Endothelial cell of umbilical vein (primary cell): Measurements from ENCODE around the gene SLC5A11. TPM values are rescaled to one million over a fixed set of nuclear protein-coding genes. Genes with fewer than 3 reads are reported as not detected.

Experiments
- BruUV-seq: library from RNA; stranded (reverse); fragments of 400-500 nt; replicated peaks from 2 replicates; lab custom pipeline; 2021; lab: Mats Ljungman, UMichigan
- CTCF ChIA-PET: fragments of 300-600, 350-600 bp; sonication (Branson Sonifier 250); formaldehyde crosslinking; loops from one replicate; lab custom pipeline; 2021; ENCODE audit warnings: antibody characterized with exemption, inconsistent platforms; lab: Charles Lee
- POLR2A ChIA-PET: fragments of 300-600, 350-600 bp; sonication (Branson Sonifier 250); formaldehyde crosslinking; loops from one replicate; lab custom pipeline; 2021; ENCODE audit warnings: antibody characterized with exemption, inconsistent platforms; lab: Charles Lee
- DNase-seq: peaks from one replicate; pipeline ENCODE4 v3.0.0-alpha.2; 2011; ENCODE audit warnings: low read depth, low spot score
- FAIRE-seq: peaks from 2 replicates; lab custom pipeline; 2011; peaks lifted over from hg19 to GRCh38; lab: Jason Lieb, UNC
- H2AFZ ChIP-seq: 2 replicates; pipeline ENCODE4 v1.6.0; 2012; ENCODE audit warnings: low read depth, low read length, control low read depth, inconsistent platforms
- H3K27ac ChIP-seq: 2 replicates; pipeline ENCODE4 v1.5.1; 2011; ENCODE audit warnings: low read depth, mild to moderate bottlenecking, control low read depth, low read length, moderate library complexity; ENCODE audit not compliant: insufficient read depth
- H3K27me3 ChIP-seq, 2 experiments: 2 replicates each; pipeline versions ENCODE4 v1.6.0 to v1.6.1; 2011; ENCODE audit warnings: low read length in 2 of 2, mixed read lengths in 1 of 2; ENCODE audit not compliant: control insufficient read depth in 2 of 2, insufficient read depth in 2 of 2
- H3K36me3 ChIP-seq, 2 experiments: 2 replicates in 1 of 2; 3 replicates in 1 of 2; pipeline ENCODE4 v1.5.1; 2011; ENCODE audit warnings: low read length in 2 of 2, mild to moderate bottlenecking in 1 of 2, moderate library complexity in 1 of 2; ENCODE audit not compliant: control insufficient read depth in 2 of 2, insufficient read depth in 2 of 2; ENCODE audit errors: extremely low read depth in 1 of 2
- H3K4me1 ChIP-seq: 3 replicates; pipeline ENCODE4 v1.5.1; 2011; ENCODE audit warnings: mild to moderate bottlenecking, low read length; ENCODE audit not compliant: control insufficient read depth, insufficient read depth; ENCODE audit errors: extremely low read depth
- H3K4me2 ChIP-seq: 2 replicates; pipeline ENCODE4 v1.6.1; 2011; ENCODE audit warnings: low read length, control low read depth, mixed read lengths; ENCODE audit not compliant: insufficient read depth
- H3K4me3 ChIP-seq, 3 experiments: fragments of 200-600 bp in 1 of 3; sonication (generic), shearing (Covaris generic) in 1 of 3; replicated peaks in 1 of 3; 2 replicates each; pipeline ENCODE4 v1.5.1; 2011 to 2016; ENCODE audit warnings: control low read depth in 3 of 3, low read length in 3 of 3, mild to moderate bottlenecking in 2 of 3, inconsistent platforms in 1 of 3, low read depth in 1 of 3, moderate library complexity in 1 of 3; ENCODE audit not compliant: insufficient read depth in 1 of 3
- H3K79me2 ChIP-seq: 2 replicates; pipeline ENCODE4 v1.6.0; 2012; ENCODE audit warnings: low read length, inconsistent platforms; ENCODE audit not compliant: control insufficient read depth, insufficient read depth
- H3K9ac ChIP-seq: replicated peaks from 2 replicates; pipeline ENCODE3; 2011; ENCODE audit warnings: low read length, control low read depth; ENCODE audit not compliant: insufficient read depth; ENCODE audit errors: extremely low read depth
- H3K9me1 ChIP-seq: replicated peaks from 3 replicates; pipeline ENCODE4 v1.6.0; 2011; ENCODE audit warnings: mild to moderate bottlenecking, low read length; ENCODE audit not compliant: control insufficient read depth, insufficient read depth; ENCODE audit errors: extremely low read depth
- H3K9me3 ChIP-seq: replicated peaks from 2 replicates; pipeline ENCODE4 v1.5.1; 2012; ENCODE audit warnings: low read length, inconsistent platforms; ENCODE audit not compliant: control insufficient read depth, insufficient read depth
- H4K20me1 ChIP-seq: replicated peaks from 2 replicates; pipeline ENCODE3; 2011; ENCODE audit warnings: mild to moderate bottlenecking, low read length; ENCODE audit not compliant: control insufficient read depth, insufficient read depth; ENCODE audit errors: extremely low read depth
- EZH2 ChIP-seq: IDR thresholded peaks from 2 replicates; pipeline ENCODE4 v1.6.1; 2012; ENCODE audit warnings: borderline replicate concordance, low read depth, mild to moderate bottlenecking, moderate library complexity, low read length, inconsistent platforms; ENCODE audit not compliant: severe bottlenecking
- GATA2 ChIP-seq: IDR thresholded peaks from 2 replicates; pipeline ENCODE4 v1.7.0; 2011; ENCODE audit warnings: low read depth, mild to moderate bottlenecking, moderate library complexity, mixed read lengths, low read length; ENCODE audit not compliant: insufficient read length, insufficient read depth
- JUN ChIP-seq: IDR thresholded peaks from 2 replicates; pipeline ENCODE4 v1.6.1; 2011; ENCODE audit warnings: borderline replicate concordance, low read depth; ENCODE audit not compliant: insufficient read length, insufficient read depth
- MYC ChIP-seq: IDR thresholded peaks from one replicate; pipeline ENCODE4 v1.6.1; 2011; ENCODE audit warnings: mild to moderate bottlenecking, low read depth, low read length
- POLR2A ChIP-seq: IDR thresholded peaks from 2 replicates; pipeline ENCODE4 v1.6.1; 2012; ENCODE audit warnings: low read depth, mild to moderate bottlenecking, control low read depth, low read length
- POLR2AphosphoS5 ChIP-seq: IDR thresholded peaks from 2 replicates; pipeline ENCODE4 v1.6.1; 2012; ENCODE audit warnings: low read depth, mild to moderate bottlenecking, control low read depth, low read length, moderate library complexity; ENCODE audit not compliant: insufficient read depth
- dilution Hi-C: fragments of 300-500 bp; cut with MboI; formaldehyde crosslinking; loops from one replicate; pipeline ENCODE4 v1.15.0; 2019; ENCODE audit warnings: low sequenced_read_pairs; ENCODE audit not compliant: extremely low pct_ligation_motif_present
- intact Hi-C: fragments of 100-400 bp; cut with micrococcal nuclease; formaldehyde crosslinking; loops from one replicate; pipeline ENCODE4 v1.10.0; 2022
- polyA plus RNA-seq, 4 experiments: library from polyadenylated mRNA; depleted of rRNA in 3 of 4; stranded (reverse) in 3 of 4; unstranded in 1 of 4; fragments of >200 nt; gene quantifications; 2 replicates each; pipeline versions ENCODE4 v1.2.1 to v1.2.3, GENCODE V29; 2011 to 2012; ENCODE audit warnings: missing spikeins in 1 of 4
- total RNA-seq: library from RNA; stranded (reverse); gene quantifications from 2 replicates; pipeline ENCODE4 v1.2.3, GENCODE V29; 2021
- TF ChIP-seq, protein P1 (sequence below): IDR thresholded peaks from 2 replicates; pipeline ENCODE4 v1.6.1; 2011; ENCODE audit not compliant: insufficient read depth, insufficient read length
- TF ChIP-seq, protein P2 (sequence below), 2 donors: IDR thresholded peaks; 1 replicate in 1 of 2; 2 replicates in 1 of 2; pipeline ENCODE4 v1.5.1; 2011; ENCODE audit warnings: low read length in 2 of 2, mild to moderate bottlenecking in 2 of 2, moderate library complexity in 2 of 2, control low read depth in 1 of 2, inconsistent platforms in 1 of 2, low read depth in 1 of 2; ENCODE audit not compliant: insufficient read depth in 1 of 2; ENCODE audit errors: extremely low read depth in 1 of 2

The SLC5A11 gene
- total and polyA plus RNA-seq, 2 donors (not counting 3 experiments of a cell fraction or from before 2014, with no cell fraction given) = 0.12 TPM; not detected in 1

DNA sequence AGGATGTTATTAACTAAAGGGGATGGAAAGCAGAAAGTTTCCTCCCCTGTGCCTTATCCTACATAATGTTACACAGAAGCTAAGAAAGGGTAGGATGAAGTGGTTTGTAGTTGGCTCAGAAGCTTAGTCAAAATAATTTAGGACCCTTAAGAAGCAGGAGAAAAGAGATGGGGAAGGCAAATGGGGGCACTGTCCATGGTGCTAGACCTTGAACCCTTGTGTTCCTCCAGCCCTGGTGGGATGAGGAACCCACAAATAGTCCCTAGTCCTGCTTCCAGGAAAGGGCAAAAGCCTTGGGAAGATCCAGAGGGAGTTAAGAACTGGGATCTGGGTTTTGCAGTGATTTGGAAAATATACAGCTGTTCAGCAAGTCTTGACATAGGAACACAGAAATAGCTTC is 54.5 kb downstream of the SLC5A11 start:
- no peaks in the 10 kb centered on the region for H3K4me1 ChIP-seq
- no peaks in the 10 kb centered on the region for H3K9me1 ChIP-seq
- intact Hi-C loops (no loop called here), dilution Hi-C loops (no loop called here)
- H3K79me2 ChIP-seq = no peaks in the 10 kb centered on the region
- FAIRE-seq = no peak
- H3K36me3 ChIP-seq = no peaks in the 10 kb centered on the region
- no peak overlapping the region for H3K4me2 ChIP-seq
- TF ChIP-seq JUN = no peak
- TF ChIP-seq, protein P1, sequence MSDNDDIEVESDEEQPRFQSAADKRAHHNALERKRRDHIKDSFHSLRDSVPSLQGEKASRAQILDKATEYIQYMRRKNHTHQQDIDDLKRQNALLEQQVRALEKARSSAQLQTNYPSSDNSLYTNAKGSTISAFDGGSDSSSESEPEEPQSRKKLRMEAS = no peak
- no peak for TF ChIP-seq MYC
- no peak for TF ChIP-seq POLR2AphosphoS5
- TF ChIP-seq, protein P2, sequence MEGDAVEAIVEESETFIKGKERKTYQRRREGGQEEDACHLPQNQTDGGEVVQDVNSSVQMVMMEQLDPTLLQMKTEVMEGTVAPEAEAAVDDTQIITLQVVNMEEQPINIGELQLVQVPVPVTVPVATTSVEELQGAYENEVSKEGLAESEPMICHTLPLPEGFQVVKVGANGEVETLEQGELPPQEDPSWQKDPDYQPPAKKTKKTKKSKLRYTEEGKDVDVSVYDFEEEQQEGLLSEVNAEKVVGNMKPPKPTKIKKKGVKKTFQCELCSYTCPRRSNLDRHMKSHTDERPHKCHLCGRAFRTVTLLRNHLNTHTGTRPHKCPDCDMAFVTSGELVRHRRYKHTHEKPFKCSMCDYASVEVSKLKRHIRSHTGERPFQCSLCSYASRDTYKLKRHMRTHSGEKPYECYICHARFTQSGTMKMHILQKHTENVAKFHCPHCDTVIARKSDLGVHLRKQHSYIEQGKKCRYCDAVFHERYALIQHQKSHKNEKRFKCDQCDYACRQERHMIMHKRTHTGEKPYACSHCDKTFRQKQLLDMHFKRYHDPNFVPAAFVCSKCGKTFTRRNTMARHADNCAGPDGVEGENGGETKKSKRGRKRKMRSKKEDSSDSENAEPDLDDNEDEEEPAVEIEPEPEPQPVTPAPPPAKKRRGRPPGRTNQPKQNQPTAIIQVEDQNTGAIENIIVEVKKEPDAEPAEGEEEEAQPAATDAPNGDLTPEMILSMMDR (IDR thresholded peaks at IDR 0.05; ENCODE audit: extremely low read depth in 1 of 2, insufficient read depth in 1 of 2, low read depth in 1 of 2, low read length in 2 of 2) = no peak
- no peak for TF ChIP-seq EZH2
- TF ChIP-seq POLR2A = no peak
- no peak for TF ChIP-seq GATA2
- ChIA-PET POLR2A (no interaction called here), CTCF (interaction anchor here (0.5 kb wide), 1 partner anchor 14 kb away, joined by 3 read pairs; no protein-coding TSS in a partner anchor)
- no peak overlapping the region for H2AFZ ChIP-seq
- H3K27me3 ChIP-seq = no peaks in the 10 kb centered on the region
- DNase-seq = no peak
- H3K9ac ChIP-seq = no peak overlapping the region
- BruUV-seq = no TSS peak
- H4K20me1 ChIP-seq = no peaks in the 10 kb centered on the region
- H3K9me3 ChIP-seq = no peaks in the 10 kb centered on the region
- H3K27ac ChIP-seq = no peak overlapping the region
- H3K4me3 ChIP-seq = no peak overlapping the region
